G401.6 (cell line): ENCODE results near the gene NCOA6.
"Not testable (repeated sequence)": the region's sequence is repeated elsewhere in the genome, so short reads cannot be mapped to it uniquely, and the experiment has no call there.

ENCODE experiments used
- FAIRE-seq: peaks from 2 replicates; lab custom pipeline; 2012; peaks lifted over from hg19 to GRCh38; lab: Jason Lieb, UNC

NCOA6 gene

DNA sequence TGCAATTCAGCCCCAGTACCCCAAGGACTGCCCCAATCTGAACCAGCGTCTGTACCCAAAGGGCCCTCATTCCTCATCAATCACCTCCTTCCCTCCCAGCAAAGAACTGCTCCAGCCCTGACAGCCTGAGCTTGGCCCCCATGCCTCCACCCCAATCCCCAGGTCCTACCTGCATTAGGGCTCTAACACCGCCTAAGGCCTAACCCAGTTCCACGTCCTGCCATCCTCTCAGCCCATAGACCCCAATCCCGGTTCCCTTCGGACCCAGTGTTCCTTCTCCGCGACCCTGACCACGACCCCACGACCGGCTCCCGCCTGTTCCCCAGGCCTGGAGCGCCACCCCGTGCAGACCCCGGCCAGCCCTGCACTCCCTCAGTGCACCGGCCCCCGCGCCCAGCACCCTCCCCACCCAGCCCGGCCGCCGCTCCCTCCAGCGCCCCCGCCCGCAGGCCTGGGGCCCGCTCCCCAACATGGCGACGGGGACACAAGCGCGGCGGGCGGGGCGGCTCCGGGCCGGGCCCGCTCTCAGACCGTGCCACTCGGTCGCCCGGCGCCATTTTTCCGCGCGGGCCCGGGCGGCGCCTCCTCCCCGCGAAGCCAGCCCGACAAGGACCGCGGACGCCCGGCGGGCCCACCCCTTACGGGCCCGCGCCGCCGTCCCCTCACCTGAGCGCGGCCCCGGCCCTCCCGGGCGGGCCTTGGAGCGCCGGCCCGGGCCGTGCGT, 483 bp downstream of the NCOA6 start:
- FAIRE-seq = no peak

DNA sequence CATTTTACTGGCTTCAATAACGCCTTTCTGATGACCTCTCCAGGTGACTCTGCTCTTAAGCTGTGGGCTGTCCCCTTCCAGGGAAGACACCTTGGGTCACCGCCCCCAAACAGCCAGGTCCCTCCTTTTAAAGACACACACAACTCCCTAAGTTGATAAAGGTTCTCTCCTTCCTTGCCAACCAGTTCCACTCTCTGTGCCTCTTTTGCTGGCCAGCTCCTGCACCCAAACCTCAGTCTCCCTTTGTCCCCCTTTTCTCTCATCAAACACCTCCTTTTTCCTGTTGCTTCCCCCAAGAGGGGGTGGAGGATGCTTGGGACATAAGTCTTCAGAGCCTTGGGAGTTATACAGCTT, 1.0 kb downstream of the NCOA6 start:
- FAIRE-seq = peak; percentile 69

DNA sequence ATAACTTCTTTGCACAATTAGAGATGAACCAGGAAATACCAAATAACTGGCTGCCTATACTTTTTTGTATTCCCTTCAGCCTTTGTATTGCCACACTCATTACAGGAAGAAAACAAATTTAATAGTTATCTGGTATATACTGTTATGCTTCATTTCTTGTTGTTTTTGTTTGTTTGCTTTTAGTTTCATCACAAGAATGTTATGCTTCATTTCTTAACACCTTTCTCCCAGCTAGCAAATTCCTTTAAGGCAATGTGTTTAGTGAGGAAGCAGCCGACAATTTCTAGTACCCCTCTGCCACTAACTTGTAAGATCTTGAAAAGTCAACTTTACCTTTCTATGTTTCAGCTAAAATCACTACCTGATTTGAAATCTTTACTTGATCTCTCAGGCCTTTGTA, 1.4 kb downstream of the NCOA6 start:
- no peak for FAIRE-seq

DNA sequence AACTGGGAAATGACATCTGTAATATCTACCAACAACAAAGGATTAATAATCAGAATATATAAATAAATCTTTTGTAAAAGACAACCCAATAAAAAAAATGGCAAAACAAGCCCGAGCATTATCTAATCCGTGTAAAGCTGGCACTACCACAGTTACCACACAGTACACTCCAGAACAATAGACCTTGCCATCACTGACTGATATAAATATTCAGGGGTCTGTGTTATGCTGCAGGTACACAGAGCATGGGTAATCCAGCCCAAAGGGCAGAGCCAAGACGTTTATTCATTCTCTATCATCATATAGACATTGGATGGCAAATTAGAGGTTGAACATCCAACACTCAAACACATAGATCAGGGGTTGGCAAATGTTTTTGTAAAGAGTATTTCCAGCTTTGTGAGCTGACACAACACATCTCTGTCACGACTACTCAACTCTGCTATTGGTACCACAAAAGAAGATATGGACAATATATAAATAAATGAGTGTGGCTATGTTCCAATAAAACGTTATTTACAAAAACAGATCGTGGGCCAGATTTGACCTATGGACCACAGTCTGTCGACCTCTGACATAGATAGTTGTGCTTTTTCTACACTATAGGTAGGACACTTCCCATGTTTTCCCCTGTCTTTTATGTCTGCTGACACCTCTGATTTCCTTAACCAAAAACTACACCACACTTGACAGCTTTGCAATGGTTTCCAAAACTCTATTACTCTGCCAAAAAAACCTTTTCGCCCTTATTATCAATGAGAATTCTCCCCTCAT, 4.5 kb downstream of the NCOA6 start:
- FAIRE-seq = no peak

DNA sequence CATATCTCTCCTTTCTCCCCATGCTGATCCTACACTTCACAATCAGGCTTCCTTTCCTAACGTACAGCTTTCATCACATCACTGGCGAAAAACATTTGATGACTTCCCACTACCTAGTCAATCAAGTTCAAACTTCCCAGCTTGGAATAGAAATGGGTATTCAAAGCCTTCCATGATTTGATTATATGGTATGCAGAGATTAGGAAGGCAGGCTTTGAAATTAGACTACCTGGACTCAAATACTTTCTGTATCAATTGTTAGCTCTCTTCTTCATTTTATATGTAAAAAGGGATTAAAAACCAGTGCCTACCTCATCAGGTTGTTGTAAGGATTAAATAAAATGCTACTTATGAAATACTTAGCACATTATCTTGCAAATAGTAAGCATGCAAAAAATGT, 7.7 kb downstream of the NCOA6 start:
- no peak for FAIRE-seq

DNA sequence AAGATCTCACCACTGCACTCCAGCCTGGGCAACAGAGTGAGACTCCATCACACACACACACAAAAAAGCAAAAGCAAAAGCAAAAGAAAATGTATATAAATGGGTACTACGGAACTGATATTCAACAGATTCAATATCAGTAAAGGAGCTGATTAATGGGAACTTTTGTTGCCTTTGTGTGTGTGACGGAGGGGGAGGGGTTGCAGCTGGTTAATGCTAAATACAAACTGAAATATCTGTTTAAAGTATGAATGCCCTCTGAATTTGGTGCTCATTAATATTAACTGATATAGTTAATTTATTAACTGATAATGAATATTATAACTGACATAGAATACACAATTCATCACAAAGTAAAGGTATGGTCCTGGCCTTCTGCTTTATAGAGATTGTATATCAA, 8.4 kb downstream of the NCOA6 start:
- no peak for FAIRE-seq

DNA sequence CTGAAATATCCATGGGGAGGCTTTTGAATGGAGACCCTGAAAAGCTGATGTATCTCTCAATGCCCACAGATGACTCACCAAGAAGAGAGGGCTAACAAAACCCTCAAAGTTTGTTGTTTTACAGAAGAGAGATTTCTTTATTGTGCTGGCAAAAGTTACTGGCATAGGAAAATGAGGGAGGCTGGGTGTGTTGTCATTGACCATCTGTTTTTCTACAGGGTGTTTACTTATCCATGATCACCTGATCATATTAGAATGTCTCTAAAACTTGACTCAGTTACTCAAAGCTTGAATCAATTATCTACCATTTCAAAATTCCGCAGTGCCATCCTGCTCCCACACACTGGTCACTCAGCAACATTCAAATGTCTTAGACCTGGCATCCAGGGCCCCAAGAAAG, 9.8 kb downstream of the NCOA6 start:
- FAIRE-seq = no peak

DNA sequence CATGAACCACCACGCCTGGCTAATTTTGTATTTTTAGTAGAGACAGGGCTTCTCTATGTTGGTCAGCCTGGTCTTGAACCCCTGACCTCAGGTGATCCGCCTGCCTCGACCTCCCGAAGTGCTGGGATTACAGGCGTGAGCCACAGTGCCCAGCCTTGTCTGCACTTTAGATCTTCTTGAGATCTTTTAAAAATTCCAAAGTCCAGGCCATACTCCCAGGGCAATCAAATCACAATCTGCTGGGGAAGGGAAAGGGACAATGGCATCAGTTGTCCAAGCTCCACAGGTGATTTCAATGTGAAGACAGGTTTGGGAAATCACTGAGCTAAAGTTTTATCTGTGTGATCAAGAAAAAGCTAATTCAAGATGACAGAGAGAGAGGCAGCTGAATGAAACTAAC, 16.9 kb downstream of the NCOA6 start:
- no peak for FAIRE-seq

DNA sequence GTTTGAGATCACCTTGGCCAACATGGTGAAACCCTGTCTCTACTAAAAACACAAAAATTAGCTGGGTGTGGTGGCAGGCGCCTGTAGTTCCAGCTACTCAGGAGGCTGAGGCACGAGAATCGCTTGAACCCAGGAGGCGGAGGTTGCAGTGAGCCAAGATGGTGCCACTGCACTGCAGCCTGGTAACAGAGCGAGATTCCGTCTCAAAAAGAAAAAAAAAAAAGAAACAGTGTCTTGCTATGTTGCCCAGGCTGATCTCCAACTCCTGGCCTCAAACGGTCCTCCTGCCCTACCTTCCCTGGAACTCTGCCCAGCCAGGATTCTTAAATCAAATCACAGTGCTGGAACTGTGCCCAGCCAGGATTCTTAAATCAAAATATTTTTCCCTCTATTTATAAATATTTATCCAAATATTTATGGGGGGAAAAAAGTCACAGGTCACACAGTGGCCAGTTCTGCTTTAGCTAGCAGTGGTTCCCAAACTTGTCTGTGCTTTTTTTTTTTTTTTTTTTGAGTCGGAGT, 17.4 kb downstream of the NCOA6 start:
- not testable (repeated sequence) for FAIRE-seq

DNA sequence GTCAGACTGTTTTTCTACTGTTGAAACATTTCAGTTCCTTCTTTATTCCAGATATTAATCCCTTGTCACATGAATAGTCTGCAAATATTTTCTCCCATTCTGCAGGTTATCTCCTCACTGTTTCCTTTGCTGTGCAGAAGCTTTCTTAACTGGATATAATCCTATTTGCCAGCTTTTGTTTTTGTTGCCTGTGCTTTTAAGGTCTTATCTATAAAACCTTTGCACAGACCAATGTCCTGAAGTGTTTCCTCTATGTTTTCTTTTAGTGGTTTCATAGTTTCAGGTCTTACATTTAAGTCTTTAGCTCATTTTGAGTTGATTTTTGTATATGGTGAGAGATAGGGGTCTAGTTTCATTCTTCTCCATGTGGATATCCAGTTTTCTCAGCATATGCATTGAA, 19.2 kb downstream of the NCOA6 start:
- FAIRE-seq = no peak

DNA sequence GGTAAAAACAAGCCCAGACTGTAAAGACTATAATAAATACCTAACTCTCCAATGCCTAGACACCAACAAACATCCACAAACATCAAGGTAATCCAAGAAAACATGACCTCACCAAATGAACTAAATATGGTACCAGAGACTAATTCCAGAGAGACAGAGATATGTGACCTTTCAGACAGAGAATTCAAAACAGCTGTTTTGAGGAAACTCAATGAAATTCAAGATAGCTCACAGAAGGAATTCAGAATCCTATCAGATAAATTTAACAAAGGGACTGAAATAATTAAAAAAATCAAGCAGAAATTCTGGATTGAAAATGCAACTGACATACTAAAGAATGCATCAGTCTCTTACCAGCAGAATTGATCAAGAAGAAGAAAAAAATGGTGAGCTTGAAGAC, 26.6 kb downstream of the NCOA6 start:
- FAIRE-seq = no peak

DNA sequence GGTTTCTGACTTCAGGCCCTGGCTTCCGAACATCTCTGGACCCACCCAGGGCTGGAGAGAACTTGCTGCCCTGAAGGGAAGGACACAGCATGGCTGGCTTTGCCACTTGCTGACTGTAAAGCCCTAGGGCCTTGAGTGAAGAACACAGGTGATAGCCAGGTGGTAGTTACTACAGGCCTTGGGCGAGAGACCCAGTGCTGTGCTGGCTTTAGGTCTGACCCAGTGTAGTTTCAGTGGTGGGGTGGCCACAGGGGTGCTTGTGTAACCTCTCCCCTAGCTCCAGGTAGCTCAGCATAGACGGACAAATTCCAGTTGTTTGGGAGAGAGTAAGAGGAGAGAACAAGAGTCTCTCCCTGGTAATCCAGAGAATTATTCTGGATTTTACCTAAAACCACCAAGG, 27.1 kb downstream of the NCOA6 start:
- no peak for FAIRE-seq

DNA sequence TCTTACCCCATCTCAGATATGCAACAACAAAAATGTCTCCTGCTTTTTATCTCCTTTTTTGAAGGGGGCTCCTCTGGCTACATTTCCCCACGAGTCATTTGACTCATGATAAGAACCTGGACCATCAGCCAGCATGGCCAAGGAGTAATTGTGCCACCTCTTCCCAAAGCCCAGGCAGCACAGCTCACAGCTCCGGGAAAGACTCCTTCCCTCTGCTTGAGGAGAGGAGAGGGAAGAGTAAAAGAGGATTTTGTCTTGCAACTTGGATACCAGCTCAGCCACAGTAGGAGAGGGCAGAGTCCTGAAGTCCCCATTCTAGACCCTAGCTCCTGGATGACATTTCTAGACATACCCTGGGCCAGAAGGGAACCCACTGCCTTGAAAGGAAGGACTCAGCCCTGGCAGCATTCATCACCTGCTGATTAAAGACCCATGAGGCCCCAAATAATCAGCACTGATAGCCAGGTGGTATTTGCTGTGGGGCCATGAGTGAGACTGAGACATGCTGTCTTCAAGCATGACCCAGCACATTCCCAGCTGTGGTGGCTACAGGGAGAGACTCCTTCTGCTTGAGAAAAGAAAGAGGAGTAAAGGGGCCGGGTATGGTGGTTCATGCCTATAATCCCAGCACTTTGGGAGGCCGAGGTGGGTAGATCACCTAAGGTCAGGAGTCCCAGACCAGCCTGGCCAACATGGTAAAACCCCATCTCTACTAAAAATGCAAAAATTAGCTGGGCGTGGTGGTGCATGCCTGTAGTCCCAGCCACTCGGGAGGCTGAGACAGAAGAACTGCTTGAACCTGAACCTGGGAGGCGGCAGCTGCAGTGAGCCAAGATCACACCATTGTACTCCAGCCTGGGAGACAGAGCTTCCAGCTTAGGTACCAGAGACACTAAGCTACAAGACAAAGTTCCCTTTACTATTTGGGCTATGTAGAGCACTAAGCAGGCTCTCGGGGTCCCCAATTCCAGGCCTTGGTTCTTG, 28.1 kb downstream of the NCOA6 start:
- FAIRE-seq = no peak

DNA sequence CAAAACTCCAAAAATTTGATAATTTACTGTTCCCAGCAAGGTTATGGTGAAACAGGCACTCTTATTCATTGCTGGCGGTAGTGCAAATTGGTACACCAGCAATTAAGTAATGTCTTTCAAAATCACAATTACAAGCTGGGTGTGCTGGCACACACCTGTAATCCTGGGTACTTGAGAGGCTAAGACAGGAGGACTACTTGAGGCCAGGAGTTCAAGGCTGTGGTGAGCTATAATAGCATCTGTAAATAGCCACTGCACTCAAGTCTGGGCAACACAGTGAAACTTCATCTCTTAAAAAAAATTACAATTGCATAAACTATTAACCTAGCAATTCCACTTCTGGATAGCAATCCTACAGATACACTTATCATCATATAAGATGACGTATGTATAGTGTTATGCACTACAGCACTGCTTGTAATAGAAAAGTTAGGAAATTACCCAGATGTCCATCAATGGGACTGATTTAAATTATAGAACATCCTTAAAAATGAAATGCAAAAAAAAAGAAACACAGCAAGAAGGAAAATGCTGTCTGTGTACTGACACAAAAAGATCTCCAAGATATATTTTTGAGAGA, 31.4 kb downstream of the NCOA6 start:
- FAIRE-seq = no peak

DNA sequence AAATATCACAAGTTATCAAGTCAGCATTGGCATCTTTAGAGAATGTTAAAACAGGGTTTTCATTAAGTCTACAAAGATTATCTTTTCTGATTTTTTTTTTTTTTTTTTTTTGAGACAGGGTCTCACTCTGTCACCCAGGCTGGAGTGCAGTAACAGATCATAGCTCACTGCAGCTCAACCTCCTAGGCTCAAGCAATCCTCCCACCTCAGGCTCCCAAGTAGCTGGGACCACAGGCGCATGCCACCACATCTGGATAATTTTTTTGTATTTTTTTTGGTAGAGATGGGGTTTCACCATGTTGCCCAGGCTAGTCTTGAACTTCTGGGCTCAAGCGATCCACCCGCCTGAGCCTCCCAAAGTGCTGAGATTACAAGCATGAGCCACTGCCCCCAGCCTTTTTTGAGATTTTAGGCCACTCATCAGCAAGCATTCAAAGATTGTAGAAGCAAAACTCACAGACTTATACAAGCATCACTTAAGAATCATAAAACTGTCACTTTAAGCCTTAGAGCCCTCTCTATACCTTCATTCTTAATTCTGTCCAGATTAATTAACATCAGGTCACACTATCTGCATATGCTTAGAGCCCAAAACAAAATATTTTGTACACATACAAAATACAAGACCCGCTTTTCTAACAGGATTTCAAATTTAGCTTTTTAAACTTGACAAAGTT, 32.6 kb downstream of the NCOA6 start:
- FAIRE-seq = no peak

DNA sequence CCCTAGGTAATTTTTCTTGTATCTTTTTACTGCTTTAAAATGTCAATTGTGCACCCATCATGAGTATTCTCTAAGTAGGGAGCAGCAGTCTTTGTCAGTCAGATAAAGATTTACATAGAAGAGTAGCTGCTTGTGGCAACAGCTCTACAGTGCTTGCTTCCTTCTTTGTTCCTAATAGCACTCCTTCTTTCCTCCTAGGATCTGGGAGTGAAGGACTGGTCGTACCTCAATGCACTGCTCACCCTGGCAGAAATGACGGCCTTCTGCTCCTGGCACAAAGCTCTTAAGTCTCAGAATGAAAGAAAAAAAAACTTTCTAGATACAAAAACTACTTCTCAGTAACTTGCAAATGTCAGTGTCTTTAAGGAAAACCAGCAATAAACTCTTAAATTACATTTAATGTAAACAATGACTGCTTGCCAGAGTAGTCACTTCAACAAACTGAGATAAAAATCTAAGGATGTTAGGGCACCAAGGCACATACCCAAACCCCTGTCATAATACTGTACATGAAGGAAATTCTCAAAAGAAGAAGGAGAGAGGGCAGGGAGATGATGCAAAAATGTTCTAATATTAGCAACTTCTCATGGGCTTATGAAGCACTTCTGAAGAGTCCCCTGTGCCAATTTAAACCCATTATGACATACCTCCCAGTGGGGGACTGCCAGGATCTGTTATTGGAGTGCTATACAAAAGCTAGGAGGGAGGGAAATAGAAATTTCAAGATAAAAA, 34.0 kb downstream of the NCOA6 start:
- no peak for FAIRE-seq

DNA sequence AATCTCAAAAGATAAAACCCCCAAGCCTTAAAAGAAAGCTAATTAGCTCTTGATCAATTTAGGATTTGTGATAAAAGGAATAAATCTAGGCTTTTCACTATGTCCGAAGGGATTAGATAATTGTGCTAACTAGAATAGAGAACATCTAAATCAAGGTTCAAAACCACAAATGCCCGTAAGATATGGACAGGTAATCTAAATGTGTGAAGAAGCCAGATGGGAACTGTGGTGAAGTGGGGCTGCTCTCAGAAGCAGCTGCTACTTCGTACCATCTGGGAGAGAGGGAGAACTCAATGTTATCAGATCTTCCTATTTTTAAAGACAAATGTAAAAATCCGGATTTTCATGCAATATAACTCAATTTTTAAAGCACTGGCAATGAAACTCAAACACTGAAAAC, 44.2 kb downstream of the NCOA6 start:
- FAIRE-seq = no peak

DNA sequence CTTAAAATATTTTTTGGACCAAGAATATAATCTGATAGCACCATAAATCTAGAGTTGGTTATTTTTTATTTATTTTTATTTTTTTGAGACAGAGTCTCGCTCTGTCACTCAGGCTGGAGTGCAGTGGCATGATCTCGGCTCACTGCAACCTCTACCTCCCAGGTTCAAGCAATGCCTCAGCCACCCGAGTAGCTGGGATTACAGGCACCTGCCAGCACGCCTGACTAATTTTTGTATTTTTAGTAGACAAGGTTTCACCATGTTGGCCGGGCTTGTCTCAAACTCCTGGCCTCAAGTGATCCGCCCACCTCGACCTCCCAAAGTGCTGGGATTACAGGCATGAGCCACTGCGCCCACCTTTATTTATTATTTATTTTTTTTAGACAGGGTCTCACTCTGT, 45.2 kb downstream of the NCOA6 start:
- not testable (repeated sequence) for FAIRE-seq

DNA sequence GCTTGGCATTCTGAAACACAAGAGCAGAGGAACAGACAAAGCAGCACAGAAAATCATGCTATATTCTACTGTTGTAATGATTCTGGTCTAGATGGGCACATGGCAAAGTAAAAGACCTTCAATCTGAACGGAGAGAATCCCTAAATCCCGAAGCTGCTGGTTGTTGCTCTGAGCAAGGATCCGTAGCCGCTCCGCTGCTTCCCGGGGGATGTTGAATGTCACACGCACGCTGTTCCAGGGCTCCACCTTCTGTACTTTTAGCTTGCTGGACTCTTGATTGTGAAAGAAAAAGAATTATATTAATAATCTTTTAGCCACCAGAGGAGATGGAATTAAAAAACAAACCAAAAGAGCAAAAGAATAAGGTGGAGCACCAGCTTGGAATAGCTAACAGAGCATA, 49.3 kb downstream of the NCOA6 start:
- no peak for FAIRE-seq

DNA sequence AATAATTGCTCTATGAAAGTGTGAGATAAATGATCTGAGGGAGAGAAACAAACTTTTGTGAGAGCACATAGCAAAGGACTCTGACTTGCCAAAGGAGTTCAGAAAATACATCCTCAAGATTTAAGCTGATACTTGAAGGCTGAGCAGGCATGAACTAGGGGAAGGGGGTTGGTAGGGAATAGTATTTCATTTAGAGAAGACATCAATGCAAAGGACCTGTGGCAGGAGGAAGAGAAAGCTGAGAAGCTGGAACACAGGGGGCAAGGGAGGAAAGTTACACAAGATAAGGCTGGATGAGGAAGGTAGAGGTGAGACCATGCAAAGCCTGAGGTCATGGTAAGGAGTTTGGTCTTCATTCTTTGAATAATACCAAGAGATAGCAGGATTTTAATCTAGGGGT, 50.6 kb downstream of the NCOA6 start:
- FAIRE-seq = no peak

DNA sequence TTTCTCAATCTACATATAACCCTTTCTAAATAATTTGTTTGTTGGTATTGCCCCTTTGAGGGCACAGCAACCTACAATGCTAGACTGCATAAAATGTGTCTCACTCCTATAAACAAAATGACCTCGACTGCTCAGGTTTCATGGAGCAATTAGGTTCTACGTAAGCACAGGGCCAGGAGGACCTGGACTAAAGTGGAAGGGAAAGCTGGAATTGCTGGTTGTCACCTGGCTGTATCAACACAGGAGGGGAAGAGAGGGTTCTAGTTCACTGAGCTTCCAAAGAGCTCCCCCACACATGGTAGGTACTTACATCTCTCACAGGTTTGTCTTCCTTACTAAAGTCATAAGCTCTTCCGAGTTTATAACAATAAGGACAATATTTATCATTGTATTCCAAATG, 51.0 kb downstream of the NCOA6 start:
- FAIRE-seq = no peak
